ENCODE results near the gene CRIP1.

- TF ChIP-seq POLR2A (IDR thresholded peaks at IDR 0.05) (peak in 1 of 2 donors; percentile 58), CTCF (IDR thresholded peaks at IDR 0.05) (no peak), POLR2AphosphoS5 (IDR thresholded peaks at IDR 0.05) (peak in 2 of 3 donors; percentile 4 to 91)
Measured at GRCh38 chr14:105481886-105482457, 4.7 kb upstream of the CRIP1 start.

All from suprapubic skin (tissue), 4 donors.